ENCODE results near the gene PITHD1.
A peak's percentile ranks its signal among the peaks of the same experiment; 100 is the strongest.

PITHD1 gene

DNA sequence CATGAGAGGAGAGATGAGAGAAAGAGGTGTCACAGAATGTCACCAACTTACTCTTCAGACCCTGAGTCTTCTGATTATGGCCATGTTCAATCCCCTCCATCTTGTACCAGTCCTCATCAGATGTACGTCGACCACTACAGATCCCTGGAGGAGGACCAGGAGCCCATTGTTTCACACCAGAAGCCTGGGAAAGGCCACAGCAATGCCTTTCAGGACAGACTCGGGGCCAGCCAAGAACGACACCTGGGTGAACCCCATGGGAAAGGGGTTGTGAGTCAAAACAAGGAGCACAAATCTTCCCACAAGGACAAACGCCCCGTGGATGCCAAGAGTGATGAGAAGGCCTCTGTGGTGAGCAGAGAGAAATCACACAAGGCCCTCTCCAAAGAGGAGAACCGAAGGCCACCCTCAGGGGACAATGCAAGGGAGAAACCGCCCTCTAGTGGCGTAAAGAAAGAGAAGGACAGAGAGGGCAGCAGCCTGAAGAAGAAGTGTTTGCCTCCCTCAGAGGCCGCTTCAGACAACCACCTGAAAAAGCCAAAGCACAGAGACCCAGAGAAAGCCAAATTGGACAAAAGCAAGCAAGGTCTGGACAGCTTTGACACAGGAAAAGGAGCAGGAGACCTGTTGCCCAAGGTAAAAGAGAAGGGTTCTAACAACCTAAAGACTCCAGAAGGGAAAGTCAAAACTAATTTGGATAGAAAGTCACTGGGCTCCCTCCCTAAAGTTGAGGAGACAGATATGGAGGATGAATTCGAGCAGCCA, 27.0 kb upstream of the PITHD1 start:
- peaks cover 7% of the 10 kb centered on the region for H3K4me1 ChIP-seq (ENCODE audit: insufficient read depth, low read length, severe bottlenecking)
- no peak overlapping the region for H3K9ac ChIP-seq (ENCODE audit: low read length)
- no peaks in the 10 kb centered on the region for H3K9me2 ChIP-seq (ENCODE audit: low read depth, low read length)
- no peak overlapping the region for H3K27ac ChIP-seq (ENCODE audit: low read depth, low read length, poor library complexity, severe bottlenecking)
- no peak overlapping the region for H2AFZ ChIP-seq (ENCODE audit: low read length)
- no peaks in the 10 kb centered on the region for H4K20me1 ChIP-seq (ENCODE audit: insufficient read depth, low read length)
- H3K36me3 ChIP-seq (ENCODE audit: insufficient read depth, low read length), result peaks cover 79% of the 10 kb centered on the region
- H3K79me2 ChIP-seq (ENCODE audit: insufficient read depth, low read length), result peaks cover 22% of the 10 kb centered on the region
- H3K9me3 ChIP-seq (ENCODE audit: low read length), result no peaks in the 10 kb centered on the region
- H3K4me3 ChIP-seq (ENCODE audit: low read depth, low read length, poor library complexity, severe bottlenecking), result no peak overlapping the region
- H3F3A ChIP-seq (ENCODE audit: insufficient read depth, low read length), result no peaks in the 10 kb centered on the region
- H3K27me3 ChIP-seq (ENCODE audit: insufficient read depth, low read length), result no peaks in the 10 kb centered on the region
- no peak for TF ChIP-seq EZH2 (IDR thresholded peaks at IDR 0.05; ENCODE audit: borderline replicate concordance, low read length)
- TF ChIP-seq, protein P1, sequence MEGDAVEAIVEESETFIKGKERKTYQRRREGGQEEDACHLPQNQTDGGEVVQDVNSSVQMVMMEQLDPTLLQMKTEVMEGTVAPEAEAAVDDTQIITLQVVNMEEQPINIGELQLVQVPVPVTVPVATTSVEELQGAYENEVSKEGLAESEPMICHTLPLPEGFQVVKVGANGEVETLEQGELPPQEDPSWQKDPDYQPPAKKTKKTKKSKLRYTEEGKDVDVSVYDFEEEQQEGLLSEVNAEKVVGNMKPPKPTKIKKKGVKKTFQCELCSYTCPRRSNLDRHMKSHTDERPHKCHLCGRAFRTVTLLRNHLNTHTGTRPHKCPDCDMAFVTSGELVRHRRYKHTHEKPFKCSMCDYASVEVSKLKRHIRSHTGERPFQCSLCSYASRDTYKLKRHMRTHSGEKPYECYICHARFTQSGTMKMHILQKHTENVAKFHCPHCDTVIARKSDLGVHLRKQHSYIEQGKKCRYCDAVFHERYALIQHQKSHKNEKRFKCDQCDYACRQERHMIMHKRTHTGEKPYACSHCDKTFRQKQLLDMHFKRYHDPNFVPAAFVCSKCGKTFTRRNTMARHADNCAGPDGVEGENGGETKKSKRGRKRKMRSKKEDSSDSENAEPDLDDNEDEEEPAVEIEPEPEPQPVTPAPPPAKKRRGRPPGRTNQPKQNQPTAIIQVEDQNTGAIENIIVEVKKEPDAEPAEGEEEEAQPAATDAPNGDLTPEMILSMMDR (IDR thresholded peaks at IDR 0.05; ENCODE audit: low read length), result peak; percentile 81
- no peak overlapping the region for H3K4me2 ChIP-seq (ENCODE audit: low read length)

DNA sequence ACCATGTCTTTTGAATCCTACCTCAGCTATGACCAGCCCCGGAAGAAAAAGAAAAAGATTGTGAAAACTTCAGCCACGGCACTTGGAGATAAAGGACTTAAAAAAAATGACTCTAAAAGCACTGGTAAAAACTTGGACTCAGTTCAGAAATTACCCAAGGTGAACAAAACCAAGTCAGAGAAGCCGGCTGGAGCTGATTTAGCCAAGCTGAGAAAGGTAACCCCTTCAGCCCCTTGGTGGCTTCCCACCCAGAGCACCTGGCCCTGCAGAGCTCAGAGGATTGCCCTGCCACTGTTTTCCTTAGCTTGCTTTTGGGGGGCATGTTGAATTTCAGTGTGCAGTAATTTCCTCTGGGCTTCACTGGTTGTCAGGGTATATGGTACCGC, 26.4 kb upstream of the PITHD1 start:
- H3K4me2 ChIP-seq (ENCODE audit: low read length), result no peak overlapping the region
- H3K36me3 ChIP-seq (ENCODE audit: insufficient read depth, low read length), result peaks cover 81% of the 10 kb centered on the region
- no peak overlapping the region for H2AFZ ChIP-seq (ENCODE audit: low read length)
- peaks cover 18% of the 10 kb centered on the region for H3K79me2 ChIP-seq (ENCODE audit: insufficient read depth, low read length)
- no peak overlapping the region for H3K9ac ChIP-seq (ENCODE audit: low read length)
- TF ChIP-seq, protein P1 (IDR thresholded peaks at IDR 0.05; ENCODE audit: low read length), result no peak
- no peak for TF ChIP-seq EZH2 (IDR thresholded peaks at IDR 0.05; ENCODE audit: borderline replicate concordance, low read length)
- no peaks in the 10 kb centered on the region for H3K27me3 ChIP-seq (ENCODE audit: insufficient read depth, low read length)
- no peak overlapping the region for H3K4me3 ChIP-seq (ENCODE audit: low read depth, low read length, poor library complexity, severe bottlenecking)
- no peaks in the 10 kb centered on the region for H4K20me1 ChIP-seq (ENCODE audit: insufficient read depth, low read length)
- no peaks in the 10 kb centered on the region for H3K9me2 ChIP-seq (ENCODE audit: low read depth, low read length)
- H3K27ac ChIP-seq (ENCODE audit: low read depth, low read length, poor library complexity, severe bottlenecking), result no peak overlapping the region
- H3F3A ChIP-seq (ENCODE audit: insufficient read depth, low read length), result peaks cover under 1% of the 10 kb centered on the region; the same call in 1 of the 2 replicates
- no peaks in the 10 kb centered on the region for H3K9me3 ChIP-seq (ENCODE audit: low read length)
- peaks cover 7% of the 10 kb centered on the region for H3K4me1 ChIP-seq (ENCODE audit: insufficient read depth, low read length, severe bottlenecking)

DNA sequence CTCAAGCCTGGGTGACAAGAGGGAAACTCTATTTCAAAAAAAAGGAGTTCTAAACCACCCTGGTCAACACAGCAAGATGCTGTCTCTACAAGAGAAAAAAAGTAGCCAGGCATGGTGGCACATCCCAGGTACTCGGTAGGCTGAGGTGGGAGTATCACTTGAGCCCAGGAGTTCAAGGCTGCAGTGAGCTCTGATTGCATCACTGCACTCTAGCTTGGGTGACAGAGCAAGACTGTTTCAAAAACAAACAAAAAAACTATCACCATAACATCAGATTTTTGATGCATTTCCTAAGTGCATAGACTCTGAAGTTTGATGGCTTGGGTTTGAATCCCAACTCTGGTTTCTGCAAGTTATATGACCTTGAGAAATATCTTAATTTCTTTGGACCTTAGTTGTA, 25.3 kb upstream of the PITHD1 start:
- H3K4me3 ChIP-seq (ENCODE audit: low read depth, low read length, poor library complexity, severe bottlenecking), result no peak overlapping the region
- H3K9me2 ChIP-seq (ENCODE audit: low read depth, low read length), result no peaks in the 10 kb centered on the region
- H2AFZ ChIP-seq (ENCODE audit: low read length), result no peak overlapping the region
- H3K4me1 ChIP-seq (ENCODE audit: insufficient read depth, low read length, severe bottlenecking), result peaks cover under 1% of the 10 kb centered on the region
- no peak overlapping the region for H3K9ac ChIP-seq (ENCODE audit: low read length)
- H3K27me3 ChIP-seq (ENCODE audit: insufficient read depth, low read length), result no peaks in the 10 kb centered on the region
- peaks cover 85% of the 10 kb centered on the region for H3K36me3 ChIP-seq (ENCODE audit: insufficient read depth, low read length)
- no peaks in the 10 kb centered on the region for H3K9me3 ChIP-seq (ENCODE audit: low read length)
- H3K79me2 ChIP-seq (ENCODE audit: insufficient read depth, low read length), result peaks cover 7% of the 10 kb centered on the region
- H3K4me2 ChIP-seq (ENCODE audit: low read length), result no peak overlapping the region
- H3F3A ChIP-seq (ENCODE audit: insufficient read depth, low read length), result peaks cover 3% of the 10 kb centered on the region; the same call in 1 of the 2 replicates
- no peak overlapping the region for H3K27ac ChIP-seq (ENCODE audit: low read depth, low read length, poor library complexity, severe bottlenecking)
- no peaks in the 10 kb centered on the region for H4K20me1 ChIP-seq (ENCODE audit: insufficient read depth, low read length)
- TF ChIP-seq EZH2 (IDR thresholded peaks at IDR 0.05; ENCODE audit: borderline replicate concordance, low read length), result no peak
- TF ChIP-seq, protein P1 (IDR thresholded peaks at IDR 0.05; ENCODE audit: low read length), result no peak
